CD4-positive, alpha-beta memory T cell (primary cell): ENCODE measurements around the gene GPRC5D. TPM values are rescaled to one million over a fixed set of nuclear protein-coding genes. Genes with fewer than 3 reads are reported as not detected.

Experiments
- CTCF ChIA-PET: fragments of 350-600 bp; sonication (Branson Sonifier 250); formaldehyde crosslinking; loops from one replicate; lab custom pipeline; 2021; ENCODE audit warnings: inconsistent platforms; ENCODE audit not compliant: partially characterized antibody; lab: Charles Lee
- POLR2A ChIA-PET: fragments of 350-600 bp; sonication (Branson Sonifier 250); formaldehyde crosslinking; loops from one replicate; lab custom pipeline; 2021; ENCODE audit not compliant: partially characterized antibody; lab: Charles Lee
- DNase-seq, 5 donors: peaks; one replicate each; pipeline versions ENCODE4 v3.0.0 to v3.0.0-alpha.2; 2020 to 2022; ENCODE audit warnings: mixed read lengths in 1 of 5
- H3K27ac ChIP-seq: one replicate; pipeline ENCODE4 v1.7.0; 2013; ENCODE audit warnings: low read depth, low read length
- H3K27me3 ChIP-seq: 2 replicates; pipeline ENCODE4 v1.7.0; 2013; ENCODE audit warnings: mild to moderate bottlenecking, low read length, moderate library complexity; ENCODE audit not compliant: insufficient read depth
- H3K36me3 ChIP-seq: 2 replicates; pipeline ENCODE4 v1.7.0; 2013; ENCODE audit warnings: mild to moderate bottlenecking, low read length, moderate library complexity; ENCODE audit not compliant: insufficient read depth
- H3K4me1 ChIP-seq: 2 replicates; pipeline ENCODE4 v1.7.0; 2013; ENCODE audit warnings: mild to moderate bottlenecking, low read length, moderate library complexity; ENCODE audit not compliant: insufficient read depth
- H3K4me3 ChIP-seq, 2 donors: one replicate each; pipeline ENCODE4 v1.7.0; 2013; ENCODE audit warnings: low read length in 2 of 2, mild to moderate bottlenecking in 1 of 2
- H3K9me3 ChIP-seq, 2 donors: one replicate each; pipeline ENCODE4 v1.7.0; 2013; ENCODE audit warnings: low read length in 2 of 2, control low read depth in 1 of 2; ENCODE audit not compliant: control insufficient read depth in 1 of 2
- H3K27ac Mint-ChIP-seq, 7 donors: one replicate each; pipeline ENCODE4 v1.8.0; 2020 to 2021; ENCODE audit warnings: mixed read lengths in 7 of 7, mild to moderate bottlenecking in 6 of 7, inconsistent platforms in 3 of 7, moderate library complexity in 3 of 7
- H3K27me3 Mint-ChIP-seq, 2 donors: one replicate each; pipeline ENCODE4 v1.8.0; 2020 to 2021; ENCODE audit warnings: mixed read lengths in 2 of 2
- H3K36me3 Mint-ChIP-seq, 2 donors: one replicate each; pipeline ENCODE4 v1.8.0; 2020 to 2021; ENCODE audit warnings: mixed read lengths in 2 of 2, inconsistent platforms in 1 of 2, mild to moderate bottlenecking in 1 of 2
- H3K4me1 Mint-ChIP-seq, 4 donors: one replicate each; pipeline ENCODE4 v1.8.0; 2020 to 2021; ENCODE audit warnings: mixed read lengths in 4 of 4, mild to moderate bottlenecking in 1 of 4
- H3K4me3 Mint-ChIP-seq, 8 donors: one replicate each; pipeline ENCODE4 v1.8.0; 2020 to 2021; ENCODE audit warnings: mixed read lengths in 8 of 8, mild to moderate bottlenecking in 7 of 8, moderate library complexity in 6 of 8, inconsistent platforms in 3 of 8
- H3K9me3 Mint-ChIP-seq, 8 donors: one replicate each; pipeline ENCODE4 v1.8.0; 2020 to 2021; ENCODE audit warnings: mixed read lengths in 8 of 8, mild to moderate bottlenecking in 5 of 8, inconsistent platforms in 3 of 8, moderate library complexity in 1 of 8
- intact Hi-C: fragments of 100-400 bp; cut with micrococcal nuclease; formaldehyde crosslinking; loops from one replicate; pipeline ENCODE4 v1.15.1; 2023
- polyA plus RNA-seq, 2 donors: library from polyadenylated mRNA; unstranded; fragments of 300-500 nt; fragmentation: Illumina TruSeq; gene quantifications; one replicate each; pipeline ENCODE4 v1.2.3, GENCODE V29; 2021
- total RNA-seq, 2 experiments: library from RNA; stranded (reverse); gene quantifications; one replicate each; pipeline ENCODE4 v1.2.3, GENCODE V29; 2021

The GPRC5D gene
- total and polyA plus RNA-seq, 4 experiments from 2014 or later: 0.71 TPM; not detected in 3

- intact Hi-C loops: no loop called here
- Mint-ChIP-seq H3K4me3 (peak overlapping the region in 3 of 8 donors; percentile 21 to 49 (median 47)), H3K9me3 (no peaks in the 10 kb centered on the region), H3K4me1 (peaks cover 16 to 30% (median 19%) of the 10 kb centered on the region in 4 donors), H3K36me3 (no peaks in the 10 kb centered on the region), H3K27me3 (peaks cover 2 to 3% of the 10 kb centered on the region in 2 donors), H3K27ac (peak overlapping the region in 5 of 7 donors; percentile 0 to 92 (median 46))
- no peaks in the 10 kb centered on the region for H3K27me3 ChIP-seq
- H3K36me3 ChIP-seq: no peaks in the 10 kb centered on the region
- POLR2A ChIA-PET: no interaction called here
- H3K9me3 ChIP-seq: no peaks in the 10 kb centered on the region
- no peak overlapping the region for H3K27ac ChIP-seq
- H3K4me3 ChIP-seq: no peak overlapping the region
- H3K4me1 ChIP-seq: peaks cover 17% of the 10 kb centered on the region
- CTCF ChIA-PET: interaction anchor here (0.7 kb wide), 2 partner anchors 188 to 273 kb away, joined by 3 read pairs; no protein-coding TSS in a partner anchor
- no peak for DNase-seq
Observed at GRCh38 chr12:12909228-12909994, 42.6 kb downstream of the GPRC5D start.

GRCh38 chr12:12908711-12909110 is 43.3 kb downstream of the GPRC5D start:
- no peak for DNase-seq
- Mint-ChIP-seq H3K27ac (peak overlapping the region in 1 of 7 donors; percentile 39), H3K27me3 (peaks cover 3 to 5% of the 10 kb centered on the region in 2 donors), H3K9me3 (no peaks in the 10 kb centered on the region), H3K36me3 (no peaks in the 10 kb centered on the region), H3K4me1 (peaks cover 16 to 30% (median 19%) of the 10 kb centered on the region in 4 donors), H3K4me3 (peak overlapping the region in 1 of 8 donors; percentile 49)
- H3K27me3 ChIP-seq: no peaks in the 10 kb centered on the region
- no peak overlapping the region for H3K4me3 ChIP-seq
- no peaks in the 10 kb centered on the region for H3K9me3 ChIP-seq
- ChIA-PET POLR2A (no interaction called here), CTCF (interaction anchor here (0.9 kb wide), 1 partner anchor 8 kb away, joined by 3 read pairs; no protein-coding TSS in a partner anchor)
- H3K27ac ChIP-seq: no peak overlapping the region
- H3K36me3 ChIP-seq: no peaks in the 10 kb centered on the region
- intact Hi-C loops: no loop called here
- peaks cover 17% of the 10 kb centered on the region for H3K4me1 ChIP-seq

GRCh38 chr12:12908252-12908651 is 43.7 kb downstream of the GPRC5D start:
- Mint-ChIP-seq H3K9me3 (no peaks in the 10 kb centered on the region), H3K27me3 (peaks cover 3 to 5% of the 10 kb centered on the region in 2 donors), H3K4me1 (peaks cover 16 to 30% (median 19%) of the 10 kb centered on the region in 4 donors), H3K36me3 (no peaks in the 10 kb centered on the region), H3K27ac (no peak overlapping the region), H3K4me3 (no peak overlapping the region)
- POLR2A ChIA-PET: no interaction called here
- Histone ChIP-seq H3K4me3 (no peak overlapping the region), H3K36me3 (no peaks in the 10 kb centered on the region), H3K4me1 (peaks cover 17% of the 10 kb centered on the region), H3K27me3 (no peaks in the 10 kb centered on the region), H3K27ac (no peak overlapping the region), H3K9me3 (no peaks in the 10 kb centered on the region)
- CTCF ChIA-PET: interaction anchor here (0.9 kb wide), 1 partner anchor 8 kb away, joined by 3 read pairs; no protein-coding TSS in a partner anchor
- DNase-seq: no peak
- intact Hi-C loops: no loop called here

GRCh38 chr12:12907552-12907951 is 44.4 kb downstream of the GPRC5D start:
- CTCF ChIA-PET: no interaction called here
- no peaks in the 10 kb centered on the region for H3K9me3 Mint-ChIP-seq

GRCh38 chr12:12903642-12904609 is 48.0 kb downstream of the GPRC5D start:
- peaks cover under 1 to 9% (median 1%) of the 10 kb centered on the region in 4 donors for H3K4me1 Mint-ChIP-seq
- Histone ChIP-seq H3K4me1 (peaks cover 1% of the 10 kb centered on the region), H3K27me3 (no peaks in the 10 kb centered on the region), H3K27ac (no peak overlapping the region), H3K36me3 (no peaks in the 10 kb centered on the region), H3K4me3 (no peak overlapping the region), H3K9me3 (no peaks in the 10 kb centered on the region)
- peaks cover 3 to 7% of the 10 kb centered on the region in 2 donors for H3K27me3 Mint-ChIP-seq
- H3K9me3 Mint-ChIP-seq: peaks cover 0 to 2% (median 0%) of the 10 kb centered on the region in 8 donors
- POLR2A ChIA-PET: no interaction called here
- H3K27ac Mint-ChIP-seq: no peak overlapping the region
- intact Hi-C loops: no loop called here
- CTCF ChIA-PET: no interaction called here
- no peaks in the 10 kb centered on the region for H3K36me3 Mint-ChIP-seq
- DNase-seq: no peak
- no peak overlapping the region for H3K4me3 Mint-ChIP-seq

More at GRCh38 chr12:12907552-12907951, 44.4 kb downstream of the GPRC5D start:
- H3K27ac ChIP-seq: no peak overlapping the region
- Mint-ChIP-seq H3K4me1 (peaks cover 16 to 30% (median 19%) of the 10 kb centered on the region in 4 donors), H3K27me3 (peaks cover 3 to 5% of the 10 kb centered on the region in 2 donors), H3K27ac (no peak overlapping the region), H3K36me3 (no peaks in the 10 kb centered on the region), H3K4me3 (no peak overlapping the region)
- H3K4me3 ChIP-seq: no peak overlapping the region
- POLR2A ChIA-PET: interaction anchor here (0.6 kb wide), 1 partner anchor 189 kb away, joined by 3 read pairs; no protein-coding TSS in a partner anchor
- DNase-seq: no peak
- no peaks in the 10 kb centered on the region for H3K9me3 ChIP-seq
- no peaks in the 10 kb centered on the region for H3K27me3 ChIP-seq
- H3K4me1 ChIP-seq: peaks cover 17% of the 10 kb centered on the region
- no peaks in the 10 kb centered on the region for H3K36me3 ChIP-seq
- intact Hi-C loops: no loop called here

- no peak overlapping the region for H3K4me3 Mint-ChIP-seq
- POLR2A ChIA-PET: no interaction called here
- H3K27ac ChIP-seq: no peak overlapping the region
- no peaks in the 10 kb centered on the region for H3K36me3 Mint-ChIP-seq
- no peaks in the 10 kb centered on the region for H3K9me3 ChIP-seq
- peaks cover 0 to 2% (median 0%) of the 10 kb centered on the region in 8 donors for H3K9me3 Mint-ChIP-seq
- no peak overlapping the region for H3K27ac Mint-ChIP-seq
- H3K27me3 Mint-ChIP-seq: peaks cover 6 to 10% of the 10 kb centered on the region in 2 donors
- H3K4me1 ChIP-seq: no peaks in the 10 kb centered on the region
- CTCF ChIA-PET: interaction anchor here (0.9 kb wide), 1 partner anchor 13 kb away, joined by 3 read pairs; no protein-coding TSS in a partner anchor
- no peak overlapping the region for H3K4me3 ChIP-seq
- H3K4me1 Mint-ChIP-seq: no peaks in the 10 kb centered on the region
- no peak for DNase-seq
- intact Hi-C loops: no loop called here
- H3K36me3 ChIP-seq: no peaks in the 10 kb centered on the region
- H3K27me3 ChIP-seq: no peaks in the 10 kb centered on the region
Observed at GRCh38 chr12:12902036-12902435, 49.9 kb downstream of the GPRC5D start.
